K562 (cell line): ENCODE data around the gene SOS2.

Source experiments
- DIDO1 ChIP-seq: fragments of 450-650 bp; IDR thresholded peaks from 2 replicates; pipeline ENCODE4 v1.6.1; 2016; ENCODE audit warnings: low read depth, missing biosample characterization, missing genetic modification characterization
- ILK ChIP-seq: fragments of 450-650 bp; IDR thresholded peaks from 2 replicates; pipeline ENCODE4 v1.6.1; 2016; ENCODE audit warnings: missing genetic modification characterization, low read depth, mild to moderate bottlenecking, missing compliant biosample characterization, moderate library complexity, borderline replicate concordance
- L3MBTL2 ChIP-seq: fragments of 450-650 bp; IDR thresholded peaks from 2 replicates; pipeline ENCODE4 v1.6.1; 2016; ENCODE audit warnings: mild to moderate bottlenecking, moderate library complexity
- MEF2D ChIP-seq: conservative IDR thresholded peaks from 2 replicates; pipeline ENCODE4 v1.6.1; 2016; ENCODE audit warnings: low read depth, missing genetic modification characterization, missing compliant biosample characterization
- NFE2L1 ChIP-seq: fragments of 450-650 bp; IDR thresholded peaks from 2 replicates; pipeline ENCODE4 v1.6.1; 2016; ENCODE audit warnings: missing genetic modification characterization, low read depth, mild to moderate bottlenecking, missing compliant biosample characterization, moderate library complexity, borderline replicate concordance
- POLR2A ChIP-seq: fragments of 450-650 bp; conservative IDR thresholded peaks from 2 replicates; pipeline ENCODE4 v1.6.1; 2016
- TCF7 ChIP-seq: sonication (generic); IDR thresholded peaks from 2 replicates; pipeline ENCODE4 v1.6.1; 2016; ENCODE audit warnings: antibody characterized with exemption, borderline replicate concordance
- TF ChIP-seq, protein P1 (sequence below): IDR thresholded peaks from 2 replicates; pipeline ENCODE4 v1.6.1; 2016; ENCODE audit warnings: missing genetic modification characterization, missing compliant biosample characterization
- TF ChIP-seq, protein P2 (sequence below), 3 experiments: IDR thresholded peaks in 2 of 3; conservative IDR thresholded peaks in 1 of 3; 2 replicates each; pipeline ENCODE4 v1.5.1; 2011 to 2012; ENCODE audit warnings: low read length in 3 of 3, mild to moderate bottlenecking in 3 of 3, control low read depth in 2 of 3, improper control_type of control experiment in 1 of 3, inconsistent platforms in 1 of 3, low read depth in 1 of 3, mixed read lengths in 1 of 3, moderate library complexity in 1 of 3; ENCODE audit not compliant: insufficient read depth in 2 of 3
- TF ChIP-seq, protein P3 (sequence below): fragments of 450-650 bp; formaldehyde crosslinking; IDR thresholded peaks from 2 replicates; pipeline ENCODE4 v1.4.0; 2022; ENCODE audit warnings: missing genetic modification characterization
- TF ChIP-seq, protein P4 (sequence below): sonication (generic); formaldehyde crosslinking; IDR thresholded peaks from 2 replicates; pipeline ENCODE4 v1.5.0; 2020; ENCODE audit warnings: missing genetic modification reagents
- TF ChIP-seq, protein P5 (sequence below): sonication (generic); formaldehyde crosslinking; IDR thresholded peaks from 2 replicates; pipeline ENCODE4 v1.8.1; 2023; ENCODE audit warnings: mild to moderate bottlenecking, missing genetic modification reagents
- TF ChIP-seq, protein P6 (sequence below): fragments of 150-350 bp; IDR thresholded peaks from 2 replicates; pipeline ENCODE4 v1.6.1; 2014; ENCODE audit warnings: low read depth, mild to moderate bottlenecking, low read length, borderline replicate concordance
- TF ChIP-seq, protein P7 (sequence below): fragments of 250-450 bp; sonication (Bioruptor Pico); IDR thresholded peaks from 2 replicates; pipeline ENCODE4 v1.8.0; 2021; ENCODE audit warnings: moderate library complexity, mild to moderate bottlenecking, inconsistent platforms

DNA sequence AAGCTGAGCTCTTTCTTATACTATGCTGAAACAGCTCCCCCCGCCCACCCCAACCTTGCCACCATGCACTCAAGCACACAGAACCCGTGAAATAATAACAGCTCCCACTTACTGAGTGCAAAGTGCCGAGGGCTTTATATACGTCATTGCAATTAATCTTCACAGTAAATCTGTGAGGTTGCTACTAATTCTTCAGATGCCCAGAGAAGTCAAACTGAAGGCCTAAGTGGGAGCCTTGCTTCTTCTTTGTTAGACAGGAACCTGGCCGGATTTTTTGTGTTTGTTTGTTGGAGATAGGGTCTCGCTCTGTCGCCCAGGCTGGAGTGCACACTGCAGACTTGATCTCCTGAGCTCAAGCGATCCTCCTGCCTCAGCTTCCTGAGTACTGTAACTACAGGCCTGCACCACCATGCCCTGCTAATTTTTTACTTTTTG lies 149.1 kb downstream of the SOS2 start:
- TF ChIP-seq, protein P1, sequence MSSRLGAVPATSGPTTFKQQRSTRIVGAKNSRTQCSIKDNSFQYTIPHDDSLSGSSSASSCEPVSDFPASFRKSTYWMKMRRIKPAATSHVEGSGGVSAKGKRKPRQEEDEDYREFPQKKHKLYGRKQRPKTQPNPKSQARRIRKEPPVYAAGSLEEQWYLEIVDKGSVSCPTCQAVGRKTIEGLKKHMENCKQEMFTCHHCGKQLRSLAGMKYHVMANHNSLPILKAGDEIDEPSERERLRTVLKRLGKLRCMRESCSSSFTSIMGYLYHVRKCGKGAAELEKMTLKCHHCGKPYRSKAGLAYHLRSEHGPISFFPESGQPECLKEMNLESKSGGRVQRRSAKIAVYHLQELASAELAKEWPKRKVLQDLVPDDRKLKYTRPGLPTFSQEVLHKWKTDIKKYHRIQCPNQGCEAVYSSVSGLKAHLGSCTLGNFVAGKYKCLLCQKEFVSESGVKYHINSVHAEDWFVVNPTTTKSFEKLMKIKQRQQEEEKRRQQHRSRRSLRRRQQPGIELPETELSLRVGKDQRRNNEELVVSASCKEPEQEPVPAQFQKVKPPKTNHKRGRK: no peak
- TF ChIP-seq MEF2D (no peak), DIDO1 (tag) (no peak), POLR2A (no peak), L3MBTL2 (no peak), NFE2L1 (tag) (no peak), TCF7 (no peak), ILK (tag) (no peak)
- TF ChIP-seq, protein P2, sequence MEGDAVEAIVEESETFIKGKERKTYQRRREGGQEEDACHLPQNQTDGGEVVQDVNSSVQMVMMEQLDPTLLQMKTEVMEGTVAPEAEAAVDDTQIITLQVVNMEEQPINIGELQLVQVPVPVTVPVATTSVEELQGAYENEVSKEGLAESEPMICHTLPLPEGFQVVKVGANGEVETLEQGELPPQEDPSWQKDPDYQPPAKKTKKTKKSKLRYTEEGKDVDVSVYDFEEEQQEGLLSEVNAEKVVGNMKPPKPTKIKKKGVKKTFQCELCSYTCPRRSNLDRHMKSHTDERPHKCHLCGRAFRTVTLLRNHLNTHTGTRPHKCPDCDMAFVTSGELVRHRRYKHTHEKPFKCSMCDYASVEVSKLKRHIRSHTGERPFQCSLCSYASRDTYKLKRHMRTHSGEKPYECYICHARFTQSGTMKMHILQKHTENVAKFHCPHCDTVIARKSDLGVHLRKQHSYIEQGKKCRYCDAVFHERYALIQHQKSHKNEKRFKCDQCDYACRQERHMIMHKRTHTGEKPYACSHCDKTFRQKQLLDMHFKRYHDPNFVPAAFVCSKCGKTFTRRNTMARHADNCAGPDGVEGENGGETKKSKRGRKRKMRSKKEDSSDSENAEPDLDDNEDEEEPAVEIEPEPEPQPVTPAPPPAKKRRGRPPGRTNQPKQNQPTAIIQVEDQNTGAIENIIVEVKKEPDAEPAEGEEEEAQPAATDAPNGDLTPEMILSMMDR (IDR thresholded peaks at IDR 0.05 in 2 of 3, conservative IDR thresholded peaks at IDR 0.05 in 1 of 3; ENCODE audit: insufficient read depth in 2 of 3, low read depth in 1 of 3, low read length in 3 of 3): no peak
- TF ChIP-seq, protein P3, sequence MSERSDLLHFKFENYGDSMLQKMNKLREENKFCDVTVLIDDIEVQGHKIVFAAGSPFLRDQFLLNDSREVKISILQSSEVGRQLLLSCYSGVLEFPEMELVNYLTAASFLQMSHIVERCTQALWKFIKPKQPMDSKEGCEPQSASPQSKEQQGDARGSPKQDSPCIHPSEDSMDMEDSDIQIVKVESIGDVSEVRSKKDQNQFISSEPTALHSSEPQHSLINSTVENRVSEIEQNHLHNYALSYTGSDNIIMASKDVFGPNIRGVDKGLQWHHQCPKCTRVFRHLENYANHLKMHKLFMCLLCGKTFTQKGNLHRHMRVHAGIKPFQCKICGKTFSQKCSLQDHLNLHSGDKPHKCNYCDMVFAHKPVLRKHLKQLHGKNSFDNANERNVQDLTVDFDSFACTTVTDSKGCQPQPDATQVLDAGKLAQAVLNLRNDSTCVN (CRISPR knock-in tag): no peak
- TF ChIP-seq, protein P4, sequence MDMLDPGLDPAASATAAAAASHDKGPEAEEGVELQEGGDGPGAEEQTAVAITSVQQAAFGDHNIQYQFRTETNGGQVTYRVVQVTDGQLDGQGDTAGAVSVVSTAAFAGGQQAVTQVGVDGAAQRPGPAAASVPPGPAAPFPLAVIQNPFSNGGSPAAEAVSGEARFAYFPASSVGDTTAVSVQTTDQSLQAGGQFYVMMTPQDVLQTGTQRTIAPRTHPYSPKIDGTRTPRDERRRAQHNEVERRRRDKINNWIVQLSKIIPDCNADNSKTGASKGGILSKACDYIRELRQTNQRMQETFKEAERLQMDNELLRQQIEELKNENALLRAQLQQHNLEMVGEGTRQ (CRISPR knock-in tag): no peak
- TF ChIP-seq, protein P5, sequence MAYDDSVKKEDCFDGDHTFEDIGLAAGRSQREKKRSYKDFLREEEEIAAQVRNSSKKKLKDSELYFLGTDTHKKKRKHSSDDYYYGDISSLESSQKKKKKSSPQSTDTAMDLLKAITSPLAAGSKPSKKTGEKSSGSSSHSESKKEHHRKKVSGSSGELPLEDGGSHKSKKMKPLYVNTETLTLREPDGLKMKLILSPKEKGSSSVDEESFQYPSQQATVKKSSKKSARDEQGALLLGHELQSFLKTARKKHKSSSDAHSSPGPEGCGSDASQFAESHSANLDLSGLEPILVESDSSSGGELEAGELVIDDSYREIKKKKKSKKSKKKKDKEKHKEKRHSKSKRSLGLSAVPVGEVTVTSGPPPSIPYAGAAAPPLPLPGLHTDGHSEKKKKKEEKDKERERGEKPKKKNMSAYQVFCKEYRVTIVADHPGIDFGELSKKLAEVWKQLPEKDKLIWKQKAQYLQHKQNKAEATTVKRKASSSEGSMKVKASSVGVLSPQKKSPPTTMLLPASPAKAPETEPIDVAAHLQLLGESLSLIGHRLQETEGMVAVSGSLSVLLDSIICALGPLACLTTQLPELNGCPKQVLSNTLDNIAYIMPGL (CRISPR knock-in tag): no peak
- TF ChIP-seq, protein P6, sequence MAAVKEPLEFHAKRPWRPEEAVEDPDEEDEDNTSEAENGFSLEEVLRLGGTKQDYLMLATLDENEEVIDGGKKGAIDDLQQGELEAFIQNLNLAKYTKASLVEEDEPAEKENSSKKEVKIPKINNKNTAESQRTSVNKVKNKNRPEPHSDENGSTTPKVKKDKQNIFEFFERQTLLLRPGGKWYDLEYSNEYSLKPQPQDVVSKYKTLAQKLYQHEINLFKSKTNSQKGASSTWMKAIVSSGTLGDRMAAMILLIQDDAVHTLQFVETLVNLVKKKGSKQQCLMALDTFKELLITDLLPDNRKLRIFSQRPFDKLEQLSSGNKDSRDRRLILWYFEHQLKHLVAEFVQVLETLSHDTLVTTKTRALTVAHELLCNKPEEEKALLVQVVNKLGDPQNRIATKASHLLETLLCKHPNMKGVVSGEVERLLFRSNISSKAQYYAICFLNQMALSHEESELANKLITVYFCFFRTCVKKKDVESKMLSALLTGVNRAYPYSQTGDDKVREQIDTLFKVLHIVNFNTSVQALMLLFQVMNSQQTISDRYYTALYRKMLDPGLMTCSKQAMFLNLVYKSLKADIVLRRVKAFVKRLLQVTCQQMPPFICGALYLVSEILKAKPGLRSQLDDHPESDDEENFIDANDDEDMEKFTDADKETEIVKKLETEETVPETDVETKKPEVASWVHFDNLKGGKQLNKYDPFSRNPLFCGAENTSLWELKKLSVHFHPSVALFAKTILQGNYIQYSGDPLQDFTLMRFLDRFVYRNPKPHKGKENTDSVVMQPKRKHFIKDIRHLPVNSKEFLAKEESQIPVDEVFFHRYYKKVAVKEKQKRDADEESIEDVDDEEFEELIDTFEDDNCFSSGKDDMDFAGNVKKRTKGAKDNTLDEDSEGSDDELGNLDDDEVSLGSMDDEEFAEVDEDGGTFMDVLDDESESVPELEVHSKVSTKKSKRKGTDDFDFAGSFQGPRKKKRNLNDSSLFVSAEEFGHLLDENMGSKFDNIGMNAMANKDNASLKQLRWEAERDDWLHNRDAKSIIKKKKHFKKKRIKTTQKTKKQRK: no peak
- TF ChIP-seq, protein P7, sequence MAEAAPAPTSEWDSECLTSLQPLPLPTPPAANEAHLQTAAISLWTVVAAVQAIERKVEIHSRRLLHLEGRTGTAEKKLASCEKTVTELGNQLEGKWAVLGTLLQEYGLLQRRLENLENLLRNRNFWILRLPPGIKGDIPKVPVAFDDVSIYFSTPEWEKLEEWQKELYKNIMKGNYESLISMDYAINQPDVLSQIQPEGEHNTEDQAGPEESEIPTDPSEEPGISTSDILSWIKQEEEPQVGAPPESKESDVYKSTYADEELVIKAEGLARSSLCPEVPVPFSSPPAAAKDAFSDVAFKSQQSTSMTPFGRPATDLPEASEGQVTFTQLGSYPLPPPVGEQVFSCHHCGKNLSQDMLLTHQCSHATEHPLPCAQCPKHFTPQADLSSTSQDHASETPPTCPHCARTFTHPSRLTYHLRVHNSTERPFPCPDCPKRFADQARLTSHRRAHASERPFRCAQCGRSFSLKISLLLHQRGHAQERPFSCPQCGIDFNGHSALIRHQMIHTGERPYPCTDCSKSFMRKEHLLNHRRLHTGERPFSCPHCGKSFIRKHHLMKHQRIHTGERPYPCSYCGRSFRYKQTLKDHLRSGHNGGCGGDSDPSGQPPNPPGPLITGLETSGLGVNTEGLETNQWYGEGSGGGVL (CRISPR knock-in tag): no peak
